CD4-positive, alpha-beta T cell (primary cell): ENCODE results near the gene EPM2AIP1. TPM values are rescaled to one million over a fixed set of nuclear protein-coding genes. Genes with fewer than 3 reads are reported as not detected.
A peak's percentile ranks its signal among the peaks of the same experiment; 100 is the strongest.

Experiments used
- ATAC-seq: fragments of 200-7000 bp; cut with Tn5 transposase; one replicate; pipeline ENCODE4 v1.10.0; 2022; ENCODE audit warnings: mild to moderate bottlenecking; ENCODE audit not compliant: poor library complexity
- CTCF ChIA-PET: fragments of 350-600 bp; sonication (Branson Sonifier 250); formaldehyde crosslinking; loops from one replicate; lab custom pipeline; 2021; ENCODE audit warnings: antibody characterized with exemption, inconsistent platforms; lab: Charles Lee
- POLR2A ChIA-PET: fragments of 350-600 bp; sonication (Branson Sonifier 250); formaldehyde crosslinking; loops from one replicate; lab custom pipeline; 2021; ENCODE audit warnings: antibody characterized with exemption, inconsistent platforms; lab: Charles Lee
- DNase-seq, 14 experiments: peaks; one replicate each; pipeline ENCODE4 v3.0.0-alpha.2; 2013 to 2020; ENCODE audit warnings: mixed read lengths in 2 of 14
- H3K27ac ChIP-seq, 2 donors: one replicate each; pipeline versions ENCODE4 v1.5.1 to v1.7.0; 2013; ENCODE audit warnings: low read length in 2 of 2, low read depth in 1 of 2, mild to moderate bottlenecking in 1 of 2
- H3K27me3 ChIP-seq, 2 experiments: 1 replicate in 1 of 2; 2 replicates in 1 of 2; pipeline versions ENCODE4 v1.6.1 to v1.7.0; 2013; ENCODE audit warnings: low read length in 2 of 2, control low read depth in 1 of 2, mild to moderate bottlenecking in 1 of 2, moderate library complexity in 1 of 2; ENCODE audit not compliant: insufficient read depth in 2 of 2, control insufficient read depth in 1 of 2
- H3K36me3 ChIP-seq: one replicate; pipeline ENCODE4 v1.6.1; 2013; ENCODE audit warnings: low read length, control low read depth; ENCODE audit not compliant: insufficient read depth
- H3K4me1 ChIP-seq: one replicate; pipeline ENCODE4 v1.6.1; 2013; ENCODE audit warnings: low read length, control low read depth; ENCODE audit not compliant: insufficient read depth
- H3K4me3 ChIP-seq: one replicate; pipeline ENCODE4 v1.5.1; 2013; ENCODE audit warnings: mild to moderate bottlenecking, low read length, moderate library complexity
- H3K9me3 ChIP-seq, 2 experiments: 1 replicate in 1 of 2; 2 replicates in 1 of 2; pipeline versions ENCODE4 v1.6.1 to v1.7.0; 2013; ENCODE audit warnings: low read length in 2 of 2, mild to moderate bottlenecking in 2 of 2, control low read depth in 1 of 2, moderate library complexity in 1 of 2; ENCODE audit not compliant: control insufficient read depth in 1 of 2, insufficient read depth in 1 of 2
- H3K27ac Mint-ChIP-seq: one replicate; pipeline ENCODE4 v1.8.0; 2020; ENCODE audit warnings: mixed read lengths
- H3K27me3 Mint-ChIP-seq: one replicate; pipeline ENCODE4 v1.8.0; 2021; ENCODE audit warnings: mixed read lengths
- H3K36me3 Mint-ChIP-seq: one replicate; pipeline ENCODE4 v1.8.0; 2021; ENCODE audit warnings: low read depth, mixed read lengths
- H3K4me1 Mint-ChIP-seq: one replicate; pipeline ENCODE4 v1.8.0; 2021; ENCODE audit warnings: low read depth, mixed read lengths
- H3K4me3 Mint-ChIP-seq: one replicate; pipeline ENCODE4 v1.8.0; 2020; ENCODE audit warnings: mild to moderate bottlenecking, mixed read lengths
- H3K9me3 Mint-ChIP-seq: one replicate; pipeline ENCODE4 v1.8.0; 2020; ENCODE audit warnings: mixed read lengths
- intact Hi-C, 2 experiments: fragments of 100-400 bp; cut with DNase I in 1 of 2; cut with micrococcal nuclease in 1 of 2; formaldehyde crosslinking; loops; one replicate each; pipeline versions ENCODE4 v1.15.1 to v1.9.0; 2023 to 2025; cut with DNase I, micrococcal nuclease
- total RNA-seq, 174 experiments: library from RNA in 2 of 174; stranded (reverse) in 2 of 174; gene quantifications; one replicate each; pipeline ENCODE4 v1.2.3 and lab custom pipeline; 2021 to 2026
- TF ChIP-seq, protein P1 (sequence below): fragments of 200-600 bp; IDR thresholded peaks from one replicate; pipeline ENCODE4 v1.8.0; 2022; ENCODE audit warnings: antibody characterized with exemption, mild to moderate bottlenecking

EPM2AIP1 gene
- total RNA-seq, 2 experiments from 2014 or later: 27.7 to 29.5 TPM

DNA sequence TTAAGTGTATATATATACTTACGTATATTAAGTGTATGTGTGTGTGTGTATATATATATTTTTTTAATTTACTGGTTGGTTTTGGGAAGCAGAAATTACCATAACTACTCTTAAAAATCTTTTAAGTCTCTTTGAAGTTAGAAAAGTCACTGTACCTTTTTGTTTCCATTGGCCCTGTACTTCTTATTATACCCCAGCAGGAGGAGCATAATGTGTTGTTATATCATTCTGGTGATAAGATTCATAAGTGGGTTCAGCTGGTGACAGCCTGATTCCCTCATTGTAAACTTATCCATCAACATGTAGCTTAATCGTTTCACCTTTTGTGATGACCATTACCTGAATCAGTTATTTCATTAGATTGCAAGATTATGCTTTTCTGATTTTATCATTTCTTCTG is 31.2 kb upstream of the EPM2AIP1 start:
- POLR2A ChIA-PET: interaction anchor here (1.1 kb wide), 2 partner anchors 17 to 36 kb away, joined by 3 to 4 read pairs; no protein-coding TSS in a partner anchor
- TF ChIP-seq, protein P1, sequence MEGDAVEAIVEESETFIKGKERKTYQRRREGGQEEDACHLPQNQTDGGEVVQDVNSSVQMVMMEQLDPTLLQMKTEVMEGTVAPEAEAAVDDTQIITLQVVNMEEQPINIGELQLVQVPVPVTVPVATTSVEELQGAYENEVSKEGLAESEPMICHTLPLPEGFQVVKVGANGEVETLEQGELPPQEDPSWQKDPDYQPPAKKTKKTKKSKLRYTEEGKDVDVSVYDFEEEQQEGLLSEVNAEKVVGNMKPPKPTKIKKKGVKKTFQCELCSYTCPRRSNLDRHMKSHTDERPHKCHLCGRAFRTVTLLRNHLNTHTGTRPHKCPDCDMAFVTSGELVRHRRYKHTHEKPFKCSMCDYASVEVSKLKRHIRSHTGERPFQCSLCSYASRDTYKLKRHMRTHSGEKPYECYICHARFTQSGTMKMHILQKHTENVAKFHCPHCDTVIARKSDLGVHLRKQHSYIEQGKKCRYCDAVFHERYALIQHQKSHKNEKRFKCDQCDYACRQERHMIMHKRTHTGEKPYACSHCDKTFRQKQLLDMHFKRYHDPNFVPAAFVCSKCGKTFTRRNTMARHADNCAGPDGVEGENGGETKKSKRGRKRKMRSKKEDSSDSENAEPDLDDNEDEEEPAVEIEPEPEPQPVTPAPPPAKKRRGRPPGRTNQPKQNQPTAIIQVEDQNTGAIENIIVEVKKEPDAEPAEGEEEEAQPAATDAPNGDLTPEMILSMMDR: no peak
- Mint-ChIP-seq H3K27me3 (no peaks in the 10 kb centered on the region), H3K27ac (no peak overlapping the region), H3K4me1 (no peaks in the 10 kb centered on the region), H3K36me3 (peaks cover 99% of the 10 kb centered on the region), H3K4me3 (no peak overlapping the region), H3K9me3 (no peaks in the 10 kb centered on the region)
- Histone ChIP-seq H3K4me1 (no peaks in the 10 kb centered on the region), H3K9me3 (no peaks in the 10 kb centered on the region), H3K27ac (no peak overlapping the region), H3K36me3 (peaks cover 80% of the 10 kb centered on the region), H3K27me3 (no peaks in the 10 kb centered on the region), H3K4me3 (no peak overlapping the region)
- CTCF ChIA-PET: interaction anchor here (0.6 kb wide), 1 partner anchor 170 kb away, joined by 5 read pairs; no protein-coding TSS in a partner anchor
- intact Hi-C loops: loop anchor here in 1 of 2 experiments (1.0 kb wide), 1 partner anchor 189 kb away; no protein-coding TSS in a partner anchor
- ATAC-seq: peak; percentile 46
- peak in 3 of 14 experiments; percentile 13 to 16 (median 14) for DNase-seq

DNA sequence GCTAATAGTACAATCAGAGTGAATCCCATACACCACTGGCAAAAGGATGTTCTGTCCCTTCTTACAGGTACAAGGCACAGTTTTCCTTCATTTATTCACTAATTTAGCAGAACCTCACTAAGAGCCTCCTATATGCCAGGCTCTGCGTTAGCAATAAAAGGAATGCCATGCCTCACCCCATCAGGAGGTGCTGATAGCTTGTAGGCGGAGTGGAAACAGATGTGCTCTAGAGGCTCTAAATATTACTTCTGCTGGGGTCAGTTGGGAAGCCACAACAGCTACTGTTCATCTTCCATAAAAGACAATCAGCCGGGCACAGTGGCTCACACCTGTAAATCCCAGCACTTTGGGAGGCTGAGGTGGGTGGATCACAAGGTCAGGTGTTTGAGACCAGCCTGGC is 24.8 kb upstream of the EPM2AIP1 start:
- CTCF ChIA-PET: interaction anchor here (0.7 to 1.1 kb wide), 2 partner anchors 20 to 149 kb away, joined by 3 read pairs; no protein-coding TSS in a partner anchor
- ATAC-seq (no peak), DNase-seq (no peak)
- Mint-ChIP-seq H3K27me3 (no peaks in the 10 kb centered on the region), H3K4me1 (no peaks in the 10 kb centered on the region), H3K4me3 (no peak overlapping the region), H3K9me3 (no peaks in the 10 kb centered on the region), H3K36me3 (peaks cover 91% of the 10 kb centered on the region), H3K27ac (no peak overlapping the region)
- no peaks in the 10 kb centered on the region for H3K27me3 ChIP-seq
- H3K9me3 ChIP-seq: no peaks in the 10 kb centered on the region
- TF ChIP-seq, protein P1: no peak
- intact Hi-C loops: no loop called here
- H3K36me3 ChIP-seq: peaks cover 80% of the 10 kb centered on the region
- H3K4me1 ChIP-seq: no peaks in the 10 kb centered on the region
- H3K27ac ChIP-seq: no peak overlapping the region
- POLR2A ChIA-PET: no interaction called here
- H3K4me3 ChIP-seq: no peak overlapping the region

DNA sequence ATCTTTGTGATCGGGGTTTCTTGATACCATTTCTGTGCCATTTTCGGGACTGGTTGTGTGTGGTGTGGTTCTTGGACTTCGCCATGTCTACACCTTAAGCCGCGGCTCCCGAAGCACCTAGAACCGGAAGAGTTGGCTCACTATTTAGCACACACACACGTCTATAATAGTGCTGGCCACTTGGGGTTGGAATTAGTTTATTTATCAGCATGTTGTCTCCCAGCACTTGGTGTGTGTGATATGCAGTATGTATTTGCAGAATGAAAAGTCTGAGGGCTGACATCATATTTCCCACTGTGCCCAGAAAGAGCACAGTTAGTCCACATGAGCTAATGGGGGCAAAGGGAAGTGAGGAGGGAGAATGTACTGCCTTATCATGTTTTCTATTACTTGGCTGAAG is 24.0 kb upstream of the EPM2AIP1 start:
- Histone ChIP-seq H3K4me3 (no peak overlapping the region), H3K27ac (no peak overlapping the region), H3K27me3 (no peaks in the 10 kb centered on the region), H3K9me3 (no peaks in the 10 kb centered on the region), H3K36me3 (peaks cover 83% of the 10 kb centered on the region), H3K4me1 (no peaks in the 10 kb centered on the region)
- no peaks in the 10 kb centered on the region for H3K4me1 Mint-ChIP-seq
- H3K4me3 Mint-ChIP-seq: no peak overlapping the region
- ATAC-seq: no peak
- H3K36me3 Mint-ChIP-seq: peaks cover 91% of the 10 kb centered on the region
- TF ChIP-seq, protein P1: no peak
- ChIA-PET POLR2A (no interaction called here), CTCF (no interaction called here)
- no peak for DNase-seq
- intact Hi-C loops: no loop called here
- H3K9me3 Mint-ChIP-seq: no peaks in the 10 kb centered on the region
- H3K27ac Mint-ChIP-seq: no peak overlapping the region
- H3K27me3 Mint-ChIP-seq: no peaks in the 10 kb centered on the region
